MCF 10A (cell line): ENCODE results near the gene MRRF. TPM values are rescaled to one million over a fixed set of nuclear protein-coding genes. Genes with fewer than 3 reads are reported as not detected.

ENCODE experiments used
- BruUV-seq: library from RNA; stranded (reverse); fragments of 400-500 nt; replicated peaks from 2 replicates; lab custom pipeline; 2021; lab: Mats Ljungman, UMichigan
- CTCF ChIA-PET: fragments of 300-600 bp; sonication (Branson Sonifier 250); formaldehyde crosslinking; extraction: SDS; loops from one replicate; lab custom pipeline; 2021; ENCODE audit warnings: antibody characterized with exemption, inconsistent platforms; lab: Yijun Ruan, JAX
- POLR2A ChIA-PET: fragments of 300-600, 350-650 bp; sonication (Branson Sonifier 250); formaldehyde crosslinking; extraction: SDS; loops from one replicate; lab custom pipeline; 2020; ENCODE audit warnings: antibody characterized with exemption, inconsistent platforms; lab: Yijun Ruan, JAX
- DNase-seq: peaks from one replicate; pipeline ENCODE4 v3.0.0-alpha.2; 2018; ENCODE audit not compliant: unreplicated experiment
- H3K27ac Mint-ChIP-seq: one replicate; pipeline ENCODE4 v1.8.0; 2022; ENCODE audit warnings: mild to moderate bottlenecking, low read depth, mixed read lengths; ENCODE audit not compliant: unreplicated experiment
- H3K27me3 Mint-ChIP-seq: one replicate; pipeline ENCODE4 v1.8.0; 2022; ENCODE audit warnings: mixed read lengths; ENCODE audit not compliant: insufficient read depth, unreplicated experiment
- H3K36me3 Mint-ChIP-seq: one replicate; pipeline ENCODE4 v1.8.0; 2022; ENCODE audit warnings: mild to moderate bottlenecking, moderate library complexity, mixed read lengths; ENCODE audit not compliant: insufficient read depth, unreplicated experiment
- H3K4me1 Mint-ChIP-seq: one replicate; pipeline ENCODE4 v1.8.0; 2022; ENCODE audit warnings: mixed read lengths; ENCODE audit not compliant: insufficient read depth, unreplicated experiment
- H3K4me3 Mint-ChIP-seq: one replicate; pipeline ENCODE4 v1.8.0; 2022; ENCODE audit warnings: mild to moderate bottlenecking, moderate library complexity, mixed read lengths; ENCODE audit not compliant: unreplicated experiment
- H3K9me3 Mint-ChIP-seq: one replicate; pipeline ENCODE4 v1.8.0; 2022; ENCODE audit warnings: mixed read lengths; ENCODE audit not compliant: unreplicated experiment
- intact Hi-C: fragments of 100-400 bp; cut with micrococcal nuclease; formaldehyde crosslinking; loops from 2 replicates; pipeline ENCODE4 v1.14.1; 2022
- total RNA-seq: library from RNA; stranded (reverse); gene quantifications from 2 replicates; pipeline ENCODE4 v1.2.3, GENCODE V29; 2022
- TF ChIP-seq, protein P1 (sequence below): fragments of 200-600 bp; IDR thresholded peaks from one replicate; pipeline ENCODE4 v1.8.0; 2022; ENCODE audit warnings: antibody characterized with exemption, mild to moderate bottlenecking; ENCODE audit not compliant: unreplicated experiment

Gene MRRF
- total RNA-seq, 1 experiment from 2014 or later, result 90.3 TPM

DNA sequence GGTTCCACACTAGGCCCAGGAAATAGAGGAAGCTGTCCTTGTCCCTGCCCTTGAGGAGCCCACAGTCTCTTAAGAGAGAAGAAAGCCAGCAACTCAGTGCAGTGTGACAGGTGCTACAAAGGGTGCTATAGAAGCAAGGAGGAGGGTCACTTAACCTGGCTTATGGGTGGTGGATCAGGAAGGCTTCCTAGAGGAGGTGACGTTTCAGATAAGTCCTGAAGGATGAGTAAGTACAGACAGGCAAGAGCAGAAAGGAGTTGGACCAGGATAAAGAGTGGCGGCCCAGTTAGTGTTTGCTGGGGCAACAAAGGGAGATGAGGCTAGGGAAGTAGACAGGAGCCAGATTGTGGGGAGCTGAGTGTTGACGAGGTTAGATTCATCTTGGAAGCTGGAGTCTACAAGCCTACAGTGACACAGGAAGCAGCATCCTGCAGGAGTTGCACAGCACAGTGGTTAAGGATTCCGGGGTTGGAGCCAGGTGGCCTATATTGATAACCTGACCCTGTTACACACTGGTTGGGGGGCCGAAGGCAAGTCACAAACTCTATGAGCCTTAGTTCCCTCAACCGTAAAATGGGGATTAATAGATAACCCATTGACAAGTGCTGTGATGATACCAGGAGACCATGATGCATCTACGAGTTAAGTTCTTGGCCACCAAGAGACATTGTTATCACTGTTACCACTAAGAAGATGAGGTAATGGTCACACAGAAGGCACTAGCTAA is 30.5 kb upstream of the MRRF start:
- no peak for DNase-seq
- no TSS peak for BruUV-seq
- intact Hi-C loops, result no loop called here
- POLR2A ChIA-PET, result no interaction called here
- Mint-ChIP-seq H3K27me3 (no peaks in the 10 kb centered on the region), H3K27ac (no peak overlapping the region), H3K4me3 (no peak overlapping the region), H3K4me1 (no peaks in the 10 kb centered on the region), H3K36me3 (no peaks in the 10 kb centered on the region), H3K9me3 (no peaks in the 10 kb centered on the region)
- TF ChIP-seq, protein P1, sequence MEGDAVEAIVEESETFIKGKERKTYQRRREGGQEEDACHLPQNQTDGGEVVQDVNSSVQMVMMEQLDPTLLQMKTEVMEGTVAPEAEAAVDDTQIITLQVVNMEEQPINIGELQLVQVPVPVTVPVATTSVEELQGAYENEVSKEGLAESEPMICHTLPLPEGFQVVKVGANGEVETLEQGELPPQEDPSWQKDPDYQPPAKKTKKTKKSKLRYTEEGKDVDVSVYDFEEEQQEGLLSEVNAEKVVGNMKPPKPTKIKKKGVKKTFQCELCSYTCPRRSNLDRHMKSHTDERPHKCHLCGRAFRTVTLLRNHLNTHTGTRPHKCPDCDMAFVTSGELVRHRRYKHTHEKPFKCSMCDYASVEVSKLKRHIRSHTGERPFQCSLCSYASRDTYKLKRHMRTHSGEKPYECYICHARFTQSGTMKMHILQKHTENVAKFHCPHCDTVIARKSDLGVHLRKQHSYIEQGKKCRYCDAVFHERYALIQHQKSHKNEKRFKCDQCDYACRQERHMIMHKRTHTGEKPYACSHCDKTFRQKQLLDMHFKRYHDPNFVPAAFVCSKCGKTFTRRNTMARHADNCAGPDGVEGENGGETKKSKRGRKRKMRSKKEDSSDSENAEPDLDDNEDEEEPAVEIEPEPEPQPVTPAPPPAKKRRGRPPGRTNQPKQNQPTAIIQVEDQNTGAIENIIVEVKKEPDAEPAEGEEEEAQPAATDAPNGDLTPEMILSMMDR, result no peak
- CTCF ChIA-PET, result interaction anchor here (0.6 kb wide), 1 partner anchor 1674 kb away, joined by 3 read pairs; no protein-coding TSS in a partner anchor

DNA sequence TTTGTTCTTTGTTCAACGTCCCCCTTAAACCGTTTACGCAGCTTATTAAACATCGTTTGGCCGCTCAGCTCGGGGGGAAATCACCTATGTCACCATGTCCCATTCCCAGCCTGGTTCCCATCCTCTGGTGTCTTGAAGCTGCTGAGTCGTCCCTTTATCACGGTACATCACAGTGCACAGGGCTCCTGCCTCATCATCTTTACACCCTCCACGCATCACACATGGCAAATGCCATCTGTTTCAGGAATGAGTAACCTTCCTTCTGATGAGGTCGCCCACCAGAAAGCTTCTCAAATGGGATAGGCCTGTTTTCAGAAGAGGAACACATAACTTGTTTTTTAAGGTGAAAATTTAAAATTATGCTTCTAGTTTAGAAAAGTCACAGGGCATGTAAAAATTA is 28.0 kb upstream of the MRRF start:
- CTCF ChIA-PET, result interaction anchor here (0.6 kb wide), 1 partner anchor 115 kb away, joined by 4 read pairs; no protein-coding TSS in a partner anchor
- no peak for DNase-seq
- H3K36me3 Mint-ChIP-seq, result peaks cover 16% of the 10 kb centered on the region
- no peaks in the 10 kb centered on the region for H3K9me3 Mint-ChIP-seq
- no peaks in the 10 kb centered on the region for H3K27me3 Mint-ChIP-seq
- TF ChIP-seq, protein P1, result no peak
- intact Hi-C loops, result no loop called here
- no peak overlapping the region for H3K4me3 Mint-ChIP-seq
- BruUV-seq, result no TSS peak
- H3K27ac Mint-ChIP-seq, result no peak overlapping the region
- no peaks in the 10 kb centered on the region for H3K4me1 Mint-ChIP-seq
- POLR2A ChIA-PET, result no interaction called here

DNA sequence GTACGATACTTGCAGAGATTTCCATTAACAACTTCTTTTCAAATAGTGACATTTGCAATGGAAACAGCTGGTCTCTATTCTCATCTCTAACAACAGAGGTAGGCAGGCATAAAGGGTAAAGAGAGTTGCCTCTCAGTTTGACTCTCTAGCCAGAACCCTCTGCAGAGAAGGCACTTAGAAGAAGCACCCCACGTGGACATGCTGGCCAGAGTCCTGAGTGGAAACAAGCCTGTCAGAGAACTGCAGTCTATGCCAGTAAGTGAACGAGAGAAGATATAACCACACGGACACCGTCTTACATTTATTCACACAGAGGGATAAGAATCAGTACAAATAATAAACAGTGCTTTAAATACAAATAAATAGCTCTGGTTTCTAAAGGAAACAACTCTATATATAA is 25.0 kb upstream of the MRRF start:
- Mint-ChIP-seq H3K9me3 (no peaks in the 10 kb centered on the region), H3K4me3 (no peak overlapping the region), H3K36me3 (peaks cover 38% of the 10 kb centered on the region), H3K4me1 (no peaks in the 10 kb centered on the region), H3K27ac (no peak overlapping the region), H3K27me3 (no peaks in the 10 kb centered on the region)
- TF ChIP-seq, protein P1, result no peak
- BruUV-seq, result no TSS peak
- POLR2A ChIA-PET, result no interaction called here
- intact Hi-C loops, result no loop called here
- CTCF ChIA-PET, result interaction anchor here (0.6 kb wide), 1 partner anchor 95 kb away, joined by 4 read pairs; no protein-coding TSS in a partner anchor
- no peak for DNase-seq

DNA sequence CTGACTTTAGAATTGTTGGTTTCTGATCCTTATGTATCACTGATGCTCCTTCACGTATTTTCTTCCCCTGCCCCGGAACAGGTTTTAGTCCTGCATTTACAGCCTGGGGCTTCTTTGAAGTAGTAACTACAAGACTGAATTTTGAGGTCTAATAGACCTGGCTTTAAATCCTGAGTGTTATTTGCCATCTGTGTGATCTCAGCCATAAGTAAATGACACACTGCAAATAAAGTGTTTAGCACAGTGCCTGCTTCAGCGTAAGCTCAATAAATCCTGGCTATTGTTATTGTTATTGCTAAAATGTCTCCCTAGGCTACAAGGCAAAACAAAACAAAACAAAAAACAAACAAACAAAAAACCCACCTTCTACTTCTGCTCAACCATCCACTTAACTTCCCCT is 20.3 kb upstream of the MRRF start:
- no peaks in the 10 kb centered on the region for H3K27me3 Mint-ChIP-seq
- peaks cover 14% of the 10 kb centered on the region for H3K4me1 Mint-ChIP-seq
- no peak for DNase-seq
- no TSS peak for BruUV-seq
- peak overlapping the region; percentile 40 for H3K27ac Mint-ChIP-seq
- intact Hi-C loops, result no loop called here
- no peaks in the 10 kb centered on the region for H3K9me3 Mint-ChIP-seq
- ChIA-PET CTCF (interaction anchor here (0.6 to 1.3 kb wide), 3 partner anchors 97 to 210 kb away, joined by 4 read pairs; no protein-coding TSS in a partner anchor), POLR2A (interaction anchor here (2.6 kb wide), 1 partner anchor 20 kb away, joined by 21 read pairs; the partner anchor contains the start of genes MRRF and RBM18)
- H3K4me3 Mint-ChIP-seq, result no peak overlapping the region
- H3K36me3 Mint-ChIP-seq, result peaks cover 83% of the 10 kb centered on the region
- TF ChIP-seq, protein P1, result no peak
